Transverse colon (tissue), 4 donors: ENCODE data around the gene ARL1.

Experiments used
- EP300 ChIP-seq: sonication (generic); formaldehyde crosslinking; IDR thresholded peaks from one replicate; pipeline ENCODE4 v1.6.1; 2017; ENCODE audit warnings: antibody characterized with exemption, low read depth
- POLR2A ChIP-seq: fragments of 450-650 bp; IDR thresholded peaks from one replicate; pipeline ENCODE4 v1.6.1; 2016; ENCODE audit warnings: antibody characterized with exemption, mild to moderate bottlenecking, moderate library complexity
- POLR2AphosphoS5 ChIP-seq, 3 donors: sonication (generic); formaldehyde crosslinking; IDR thresholded peaks; one replicate each; pipeline ENCODE4 v1.6.1; 2016; ENCODE audit warnings: antibody characterized with exemption in 3 of 3
- TF ChIP-seq, protein P1 (sequence below), 5 experiments: fragments of 200-600 bp in 3 of 5; fragments of 450-650 bp in 2 of 5; sonication (generic) in 3 of 5; IDR thresholded peaks; 1 replicate in 2 of 5; 2 replicates in 3 of 5; pipeline ENCODE4 v1.5.1; 2016 to 2017; ENCODE audit warnings: antibody characterized with exemption in 5 of 5, inconsistent platforms in 3 of 5, mild to moderate bottlenecking in 2 of 5, moderate library complexity in 1 of 5

GRCh38 chr12:101455685-101456084 is 48.1 kb upstream of the ARL1 start:
- TF ChIP-seq, protein P1, sequence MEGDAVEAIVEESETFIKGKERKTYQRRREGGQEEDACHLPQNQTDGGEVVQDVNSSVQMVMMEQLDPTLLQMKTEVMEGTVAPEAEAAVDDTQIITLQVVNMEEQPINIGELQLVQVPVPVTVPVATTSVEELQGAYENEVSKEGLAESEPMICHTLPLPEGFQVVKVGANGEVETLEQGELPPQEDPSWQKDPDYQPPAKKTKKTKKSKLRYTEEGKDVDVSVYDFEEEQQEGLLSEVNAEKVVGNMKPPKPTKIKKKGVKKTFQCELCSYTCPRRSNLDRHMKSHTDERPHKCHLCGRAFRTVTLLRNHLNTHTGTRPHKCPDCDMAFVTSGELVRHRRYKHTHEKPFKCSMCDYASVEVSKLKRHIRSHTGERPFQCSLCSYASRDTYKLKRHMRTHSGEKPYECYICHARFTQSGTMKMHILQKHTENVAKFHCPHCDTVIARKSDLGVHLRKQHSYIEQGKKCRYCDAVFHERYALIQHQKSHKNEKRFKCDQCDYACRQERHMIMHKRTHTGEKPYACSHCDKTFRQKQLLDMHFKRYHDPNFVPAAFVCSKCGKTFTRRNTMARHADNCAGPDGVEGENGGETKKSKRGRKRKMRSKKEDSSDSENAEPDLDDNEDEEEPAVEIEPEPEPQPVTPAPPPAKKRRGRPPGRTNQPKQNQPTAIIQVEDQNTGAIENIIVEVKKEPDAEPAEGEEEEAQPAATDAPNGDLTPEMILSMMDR (IDR thresholded peaks at IDR 0.05) = no peak
- TF ChIP-seq POLR2A = no peak
- TF ChIP-seq POLR2AphosphoS5 (IDR thresholded peaks at IDR 0.05) = no peak
- TF ChIP-seq EP300 = no peak
